Epithelial cell of esophagus (primary cell): ENCODE data around the gene DKK3.

Experiments
- DNase-seq: peaks from one replicate; pipeline ENCODE4 v3.0.0; 2010; ENCODE audit warnings: low read depth
- H3K4me3 ChIP-seq: 2 replicates; pipeline ENCODE4 v1.5.1; 2011; ENCODE audit warnings: mild to moderate bottlenecking, low read length, control low read depth
- CTCF ChIP-seq: IDR thresholded peaks from 2 replicates; pipeline ENCODE4 v1.5.1; 2011; ENCODE audit warnings: low read depth, mild to moderate bottlenecking, low read length, control low read depth, inconsistent platforms; ENCODE audit not compliant: insufficient read depth; ENCODE audit errors: missing control alignments

The DKK3 gene

GRCh38 chr11:11963067-11963466, 45.4 kb downstream of the DKK3 start:
- TF ChIP-seq CTCF = no peak
- no peak overlapping the region for H3K4me3 ChIP-seq
- no peak for DNase-seq

- no peak overlapping the region for H3K4me3 ChIP-seq
- DNase-seq = peak; percentile 64
- TF ChIP-seq CTCF = no peak
Measured at GRCh38 chr11:11961399-11962028, 46.9 kb downstream of the DKK3 start.

- H3K4me3 ChIP-seq = no peak overlapping the region
- DNase-seq = no peak
- no peak for TF ChIP-seq CTCF
Measured at GRCh38 chr11:11960687-11961086, 47.7 kb downstream of the DKK3 start.

GRCh38 chr11:11959601-11960000, 48.8 kb downstream of the DKK3 start:
- no peak overlapping the region for H3K4me3 ChIP-seq
- no peak for TF ChIP-seq CTCF
- no peak for DNase-seq

- no peak for DNase-seq
- no peak overlapping the region for H3K4me3 ChIP-seq
- TF ChIP-seq CTCF = no peak
Measured at GRCh38 chr11:11958403-11959231, 49.8 kb downstream of the DKK3 start.

- H3K4me3 ChIP-seq = no peak overlapping the region
- DNase-seq = no peak
- TF ChIP-seq CTCF = no peak
Measured at GRCh38 chr11:11956006-11956405, 52.4 kb downstream of the DKK3 start.
